Hippocampal formation (tissue), 2 donors: ENCODE results near the gene PRKCA.
"Not testable (repeated sequence)": the region's sequence is repeated elsewhere in the genome, so short reads cannot be mapped to it uniquely, and the experiment has no call there.

ENCODE experiments used
- DNase-seq, 2 donors: peaks; one replicate each; lab custom pipeline; 2025; lab: John Stamatoyannopoulos, UW

Gene PRKCA

GRCh38 chr17:66326476-66327047 is 24.1 kb downstream of the PRKCA start:
- no peak for DNase-seq

DNA sequence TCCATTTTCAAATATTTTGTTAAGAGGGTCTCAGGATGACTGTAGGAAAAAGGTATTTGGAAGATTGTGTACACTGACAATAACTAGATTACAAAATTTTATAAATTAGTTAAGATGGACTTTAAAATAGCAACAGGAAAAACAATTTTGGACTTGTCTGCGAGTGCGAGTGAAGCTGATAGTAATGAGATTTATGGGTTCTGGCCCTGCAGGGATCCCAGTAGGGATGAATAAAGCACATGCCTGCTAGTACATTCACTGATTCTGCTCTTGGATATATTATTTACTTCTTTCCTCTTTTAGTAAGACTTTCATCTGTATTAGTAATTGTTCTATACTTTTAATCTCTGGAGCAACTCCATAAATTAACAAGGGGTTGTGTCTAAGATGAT is 28.2 kb downstream of the PRKCA start:
- no peak for DNase-seq

DNA sequence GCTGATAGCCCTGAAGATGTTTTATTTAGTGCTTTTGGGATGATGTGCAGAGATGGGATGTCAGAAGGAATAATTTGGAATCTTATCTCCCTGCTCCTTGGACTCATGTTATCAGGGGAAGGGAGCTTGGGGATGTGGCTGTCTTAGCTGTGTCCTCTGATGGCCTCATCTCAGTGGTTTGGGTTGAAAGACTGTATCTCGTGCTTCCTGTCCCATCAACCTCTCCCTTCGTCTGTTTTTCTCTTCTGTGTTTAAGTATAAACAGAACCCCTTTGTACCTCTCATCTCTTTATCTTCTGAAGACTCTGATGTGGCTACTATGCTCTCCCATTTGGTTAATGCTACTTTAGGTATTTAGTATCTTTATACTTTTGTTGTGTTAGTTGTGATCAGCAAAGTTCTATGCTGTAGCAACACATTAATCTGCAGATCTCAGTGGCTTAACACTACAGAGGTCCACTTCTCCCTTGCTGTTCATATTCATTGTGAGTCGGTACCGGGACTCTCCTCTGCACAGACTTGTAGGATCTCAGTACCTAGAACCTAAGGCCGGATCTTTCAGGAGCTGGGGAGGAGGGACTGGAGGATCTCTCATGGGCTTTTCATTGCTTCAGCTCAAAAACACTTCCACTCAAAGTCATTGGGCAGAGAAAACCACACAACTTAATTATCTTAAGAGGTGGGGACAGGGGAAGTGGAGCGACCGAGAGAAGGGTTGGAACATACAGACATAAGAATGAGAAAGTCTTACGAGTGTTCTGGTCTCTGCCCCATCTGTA is 28.8 kb downstream of the PRKCA start:
- DNase-seq = no peak

- DNase-seq = no peak
Observed at GRCh38 chr17:66335797-66336196, 33.4 kb downstream of the PRKCA start.

DNA sequence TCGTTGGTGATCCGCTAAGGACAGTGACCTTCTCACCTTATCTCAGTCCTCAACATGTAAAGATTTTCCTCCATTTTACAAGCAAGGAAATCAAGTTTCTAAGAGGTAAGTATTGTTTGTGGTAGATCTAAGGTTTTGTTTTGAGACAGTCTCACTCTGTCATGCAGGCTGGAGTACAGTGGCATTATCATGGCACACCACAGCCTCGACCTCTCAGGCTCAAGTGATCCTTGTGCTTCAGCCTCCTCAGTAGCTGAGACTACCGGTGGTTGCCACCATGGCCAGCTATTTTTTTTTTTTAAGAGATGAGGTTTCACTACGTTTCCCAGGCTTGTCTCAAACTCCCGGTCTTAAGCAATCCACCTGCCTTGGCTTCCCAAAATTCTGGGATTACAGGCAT is 34.9 kb downstream of the PRKCA start:
- no peak for DNase-seq

DNA sequence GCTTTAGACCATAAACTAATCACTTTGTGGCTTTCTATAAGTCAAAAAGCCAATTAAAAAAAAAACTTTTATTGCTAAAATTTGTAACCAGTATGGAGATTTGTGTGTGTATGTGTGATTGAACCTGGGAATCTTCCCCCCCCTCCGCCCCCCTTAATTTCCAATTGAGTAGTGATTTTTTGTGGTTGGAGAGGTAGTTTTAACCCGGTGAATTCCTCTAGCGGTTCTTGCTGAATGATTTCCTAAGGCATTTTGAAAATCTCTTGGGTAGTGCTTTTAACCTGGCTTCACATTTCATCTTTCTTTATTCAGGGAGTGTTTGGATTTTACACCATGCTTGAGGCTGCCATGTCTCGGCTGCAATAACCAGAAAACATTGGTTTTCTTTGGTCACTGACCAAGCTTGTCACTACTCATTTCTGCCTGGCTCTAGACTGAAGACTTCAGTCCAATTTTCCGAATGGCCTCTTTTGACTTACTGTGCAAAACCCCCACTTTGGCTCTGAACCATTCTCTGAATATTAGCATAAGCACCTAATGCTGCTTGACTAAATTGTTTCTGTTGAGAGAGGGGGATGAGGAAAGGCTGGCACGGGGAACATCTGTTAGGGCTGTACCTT is 35.6 kb downstream of the PRKCA start:
- no peak for DNase-seq

DNA sequence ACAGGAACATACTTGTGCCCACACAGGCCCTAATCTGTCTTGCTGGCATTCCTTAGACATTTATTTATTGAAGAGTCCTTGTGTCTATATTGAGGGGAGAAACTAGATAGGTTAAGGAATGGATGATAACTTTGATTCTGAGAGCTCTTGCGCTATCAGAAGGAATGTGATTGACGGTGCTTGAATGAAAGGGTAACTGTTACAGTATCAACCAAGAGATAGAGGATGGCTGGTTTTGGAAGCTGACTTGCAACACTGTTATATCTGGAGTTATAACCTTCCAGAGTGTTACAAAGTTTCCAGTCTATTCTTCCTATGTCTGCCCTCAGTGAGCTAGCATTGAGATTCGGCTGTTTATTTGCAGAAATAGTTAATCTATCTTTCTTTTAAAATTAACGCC is 36.5 kb downstream of the PRKCA start:
- DNase-seq = no peak

DNA sequence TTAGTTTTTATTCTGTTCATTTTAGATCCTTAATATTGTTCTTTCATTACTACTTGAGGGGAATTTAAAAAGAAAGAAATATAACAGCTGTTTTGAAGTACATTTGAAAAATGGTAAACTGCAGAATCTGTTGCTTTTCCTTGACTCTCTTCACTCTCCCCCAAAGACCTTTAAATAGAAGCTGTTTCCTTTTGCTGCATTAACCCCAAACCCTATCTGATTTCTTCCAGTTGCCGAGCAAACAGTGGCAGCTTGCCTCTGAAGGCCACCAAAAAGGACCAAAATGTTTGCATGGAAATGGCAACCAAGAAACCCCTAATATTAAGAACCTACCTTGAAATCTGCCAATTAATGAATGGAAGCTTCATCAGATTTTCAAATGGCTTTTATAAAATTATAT is 37.1 kb downstream of the PRKCA start:
- no peak for DNase-seq

GRCh38 chr17:66340720-66341119 is 38.3 kb downstream of the PRKCA start:
- DNase-seq = no peak

DNA sequence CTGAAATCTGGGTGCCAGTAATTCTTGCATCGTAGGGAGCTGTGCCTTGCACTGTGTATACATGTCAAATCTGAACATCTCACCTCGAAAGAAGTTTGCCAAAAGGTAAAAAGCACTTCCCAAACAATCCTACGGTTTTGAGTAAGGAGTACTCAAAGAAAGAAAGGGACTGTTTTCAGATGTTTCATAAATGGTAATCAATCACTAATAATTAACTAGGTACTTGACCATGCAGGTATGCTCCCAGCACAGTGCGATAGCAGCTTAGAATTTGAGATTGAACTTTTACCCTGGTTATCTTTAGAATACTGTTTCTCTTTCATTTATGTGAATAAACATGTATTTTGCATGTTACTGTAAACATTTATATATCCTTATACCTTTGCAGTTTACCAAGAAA is 39.0 kb downstream of the PRKCA start:
- DNase-seq = no peak

GRCh38 chr17:66342263-66342662 is 39.9 kb downstream of the PRKCA start:
- DNase-seq = not testable (repeated sequence)

GRCh38 chr17:66343531-66344078 is 41.2 kb downstream of the PRKCA start:
- DNase-seq = no peak

DNA sequence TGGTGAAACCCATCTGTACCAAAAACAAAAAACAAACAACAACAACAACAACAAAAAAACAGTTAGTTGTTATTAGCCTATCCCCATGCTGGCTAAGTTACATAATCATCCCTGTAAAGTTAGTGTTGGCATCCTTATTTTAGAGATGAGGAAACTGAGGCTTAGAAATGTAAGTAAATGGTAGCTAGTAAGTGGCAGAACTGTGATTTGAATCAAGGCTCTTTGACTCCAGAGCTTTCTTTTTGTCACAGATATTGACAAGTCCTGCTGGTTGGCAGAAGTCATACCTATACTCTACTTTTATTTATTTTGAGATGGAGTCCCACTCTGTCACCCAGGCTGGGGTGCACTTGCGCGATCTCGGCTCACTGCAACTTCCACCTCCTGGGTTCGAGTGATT is 42.1 kb downstream of the PRKCA start:
- DNase-seq = no peak

DNA sequence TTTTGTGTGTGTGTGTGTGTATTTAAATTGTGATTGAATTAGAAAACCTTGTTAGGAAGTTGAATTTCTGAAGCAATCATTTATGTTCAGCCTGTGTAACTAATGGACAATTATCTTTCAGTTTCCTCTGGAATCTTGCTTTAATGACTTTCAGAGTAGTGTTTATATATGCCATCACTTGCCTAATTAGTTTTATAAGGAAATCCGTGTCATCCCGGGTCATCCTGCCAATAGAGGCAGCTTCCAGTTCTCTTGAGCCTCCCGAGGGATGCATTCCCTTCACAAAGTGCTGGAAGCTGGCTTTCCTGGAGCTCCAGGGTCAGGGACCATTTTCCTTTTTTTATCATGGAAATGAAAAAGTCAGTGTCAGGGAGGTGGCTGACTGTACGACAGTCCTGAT is 42.9 kb downstream of the PRKCA start:
- DNase-seq = no peak

GRCh38 chr17:66345949-66346638 is 43.7 kb downstream of the PRKCA start:
- not testable (repeated sequence) for DNase-seq

DNA sequence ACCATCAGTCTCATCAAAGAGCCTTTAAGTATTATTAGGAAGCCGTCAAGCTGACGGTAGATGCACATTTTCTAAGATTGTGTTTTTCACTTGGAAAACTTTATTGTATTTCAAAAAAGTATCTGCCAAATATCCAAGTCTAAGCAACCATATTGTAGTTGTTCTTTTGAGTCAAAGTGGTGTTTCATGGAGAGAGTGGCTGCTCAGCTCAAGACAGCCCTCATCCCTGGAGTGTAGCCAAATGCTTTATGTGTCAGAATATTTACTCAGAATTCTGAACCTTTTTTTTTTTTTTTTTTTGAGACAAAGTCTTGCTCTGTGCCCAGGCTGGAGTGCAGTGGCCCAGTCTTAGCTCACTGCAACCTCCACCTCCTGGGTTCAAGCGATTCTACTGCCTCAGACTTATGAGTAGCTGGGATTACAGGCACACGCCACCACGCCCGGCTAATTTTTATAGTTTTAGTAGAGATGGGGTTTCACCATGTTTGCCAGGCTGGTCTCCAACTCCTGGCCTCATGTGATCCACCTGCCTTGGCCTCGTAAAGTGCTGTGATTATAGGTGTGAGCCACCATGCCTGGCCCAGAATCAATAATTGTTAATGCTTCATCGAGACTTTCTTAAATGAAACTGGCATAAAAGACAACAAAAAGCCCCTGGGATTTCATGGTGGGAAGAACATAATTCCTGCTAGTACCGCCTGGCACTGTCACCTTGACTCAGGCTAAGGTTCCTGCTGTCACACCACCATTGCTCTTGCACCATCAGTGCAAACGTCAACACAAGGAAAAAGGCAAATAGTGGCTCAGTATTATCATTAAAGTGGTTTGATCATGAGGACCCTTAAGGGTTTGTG is 45.5 kb downstream of the PRKCA start:
- DNase-seq = no peak

- DNase-seq = no peak
Observed at GRCh38 chr17:66348584-66349165, 46.3 kb downstream of the PRKCA start.

DNA sequence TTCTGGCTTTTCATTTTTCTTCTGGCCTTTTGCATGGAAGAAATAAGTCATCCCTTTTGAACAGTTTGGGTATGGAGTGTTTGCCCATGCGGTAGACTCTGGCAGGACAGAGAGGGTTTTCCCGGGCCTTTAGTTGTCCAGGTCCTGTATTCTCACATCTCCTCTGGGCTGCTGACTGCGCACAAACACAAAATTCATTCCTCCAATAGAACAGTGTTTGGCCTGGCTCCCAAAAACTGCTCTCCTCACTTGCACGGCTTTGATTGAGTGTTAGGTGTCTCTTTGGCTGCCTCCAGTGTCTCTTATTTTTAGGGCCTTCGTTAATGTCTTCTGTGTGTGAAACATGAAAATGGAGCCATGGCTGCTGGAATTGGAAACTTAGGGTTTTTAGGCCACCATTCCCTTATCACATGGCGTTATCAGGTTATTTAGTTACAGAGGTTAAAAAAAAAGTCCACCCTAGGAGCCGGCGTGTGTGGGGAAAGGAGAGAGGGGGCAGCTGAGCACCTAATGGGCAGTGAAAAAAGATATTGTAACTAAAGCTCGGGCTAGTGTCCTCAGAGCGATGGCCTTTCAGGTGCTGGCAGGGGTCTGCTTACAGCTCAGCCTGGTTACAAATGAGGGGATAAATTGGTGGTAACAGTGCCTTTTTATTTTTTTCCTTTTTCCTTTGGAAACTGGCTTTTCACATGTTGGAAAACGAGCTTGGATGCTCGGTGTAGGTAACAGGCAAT is 47.3 kb downstream of the PRKCA start:
- no peak for DNase-seq

- DNase-seq = not testable (repeated sequence)
Observed at GRCh38 chr17:66350576-66350975, 48.2 kb downstream of the PRKCA start.

- DNase-seq = no peak
Observed at GRCh38 chr17:66351033-66351432, 48.6 kb downstream of the PRKCA start.
